ENCODE measurements around the gene CFAP97. TPM values are rescaled to one million over a fixed set of nuclear protein-coding genes. Genes with fewer than 3 reads are reported as not detected.
"Not testable (repeated sequence)": the region's sequence is repeated elsewhere in the genome, so short reads cannot be mapped to it uniquely, and the experiment has no call there.

Gene CFAP97
- total RNA-seq, 2 donors from 2014 or later: 14.1 to 15.1 TPM

- Histone ChIP-seq H3K27ac (no peak overlapping the region), H3K36me3 (no peaks in the 10 kb centered on the region), H3K27me3 (no peaks in the 10 kb centered on the region), H3K9me3 (no peaks in the 10 kb centered on the region), H3K4me3 (no peak overlapping the region), H3K4me1 (peaks cover 0 to 7% of the 10 kb centered on the region in 2 donors)
- no peak for TF ChIP-seq CTCF (IDR thresholded peaks at IDR 0.05)
- no peak for DNase-seq (ENCODE audit: low spot score)
Measured at GRCh38 chr4:185244763-185245162, 41.0 kb upstream of the CFAP97 start.

- Histone ChIP-seq H3K4me1 (peaks cover 0 to 7% of the 10 kb centered on the region in 2 donors), H3K27ac (no peak overlapping the region), H3K4me3 (no peak overlapping the region), H3K27me3 (no peaks in the 10 kb centered on the region), H3K36me3 (no peaks in the 10 kb centered on the region), H3K9me3 (peaks cover 0 to 2% of the 10 kb centered on the region in 2 donors)
- no peak for DNase-seq (ENCODE audit: low spot score)
- no peak for TF ChIP-seq CTCF (IDR thresholded peaks at IDR 0.05)
Measured at GRCh38 chr4:185243879-185244278, 40.1 kb upstream of the CFAP97 start.

- Histone ChIP-seq H3K27ac (no peak overlapping the region), H3K4me3 (no peak overlapping the region), H3K36me3 (no peaks in the 10 kb centered on the region), H3K27me3 (no peaks in the 10 kb centered on the region), H3K9me3 (peaks cover 0 to 8% of the 10 kb centered on the region in 2 donors), H3K4me1 (peaks cover 0 to 7% of the 10 kb centered on the region in 2 donors)
- TF ChIP-seq CTCF (IDR thresholded peaks at IDR 0.05): no peak
- DNase-seq (ENCODE audit: low spot score): no peak
Measured at GRCh38 chr4:185242749-185243533, 39.1 kb upstream of the CFAP97 start.

- H3K4me1 ChIP-seq: peaks cover 0 to 21% of the 10 kb centered on the region in 2 donors
- H3K4me3 ChIP-seq; H3K9me3 ChIP-seq; H3K27me3 ChIP-seq; H3K27ac ChIP-seq; DNase-seq (ENCODE audit: low spot score); H3K36me3 ChIP-seq: not testable (repeated sequence)
Measured at GRCh38 chr4:185240486-185240885, 36.7 kb upstream of the CFAP97 start.

GRCh38 chr4:185238750-185239149 is 35.0 kb upstream of the CFAP97 start:
- Histone ChIP-seq H3K4me3 (no peak overlapping the region), H3K36me3 (no peaks in the 10 kb centered on the region), H3K9me3 (peaks cover 0 to 8% of the 10 kb centered on the region in 2 donors), H3K27me3 (no peaks in the 10 kb centered on the region), H3K27ac (no peak overlapping the region), H3K4me1 (peaks cover 0 to 26% of the 10 kb centered on the region in 2 donors)
- DNase-seq (ENCODE audit: low spot score): no peak
- no peak for TF ChIP-seq CTCF (IDR thresholded peaks at IDR 0.05)

- Histone ChIP-seq H3K36me3 (no peaks in the 10 kb centered on the region), H3K9me3 (peaks cover 0 to 8% of the 10 kb centered on the region in 2 donors), H3K4me1 (peaks cover 0 to 26% of the 10 kb centered on the region in 2 donors), H3K27me3 (no peaks in the 10 kb centered on the region), H3K27ac (no peak overlapping the region), H3K4me3 (no peak overlapping the region)
- no peak for DNase-seq (ENCODE audit: low spot score)
- no peak for TF ChIP-seq CTCF (IDR thresholded peaks at IDR 0.05)
Measured at GRCh38 chr4:185238215-185238681, 34.4 kb upstream of the CFAP97 start.

Data from right atrium auricular region (tissue), 2 donors.